MM.1S (cell line): ENCODE data around the gene SPO11.

Experiments
- CTCF ChIP-seq: fragments of 300-600 bp; sonication (generic); IDR thresholded peaks from 2 replicates; pipeline ENCODE4 v1.5.1; 2016; ENCODE audit warnings: antibody characterized with exemption, low read length, mixed read lengths
- EZH2 ChIP-seq: fragments of 300-600 bp; sonication (generic); optimal IDR thresholded peaks from 2 replicates; pipeline ENCODE3; 2017; ENCODE audit warnings: low read depth, mild to moderate bottlenecking, antibody characterized with exemption, low read length, mixed read lengths
- EZH2phosphoT487 ChIP-seq: fragments of 300-600 bp; sonication (generic); IDR thresholded peaks from 2 replicates; pipeline ENCODE4 v1.6.1; 2018; ENCODE audit warnings: antibody characterized with exemption, low read length

DNA sequence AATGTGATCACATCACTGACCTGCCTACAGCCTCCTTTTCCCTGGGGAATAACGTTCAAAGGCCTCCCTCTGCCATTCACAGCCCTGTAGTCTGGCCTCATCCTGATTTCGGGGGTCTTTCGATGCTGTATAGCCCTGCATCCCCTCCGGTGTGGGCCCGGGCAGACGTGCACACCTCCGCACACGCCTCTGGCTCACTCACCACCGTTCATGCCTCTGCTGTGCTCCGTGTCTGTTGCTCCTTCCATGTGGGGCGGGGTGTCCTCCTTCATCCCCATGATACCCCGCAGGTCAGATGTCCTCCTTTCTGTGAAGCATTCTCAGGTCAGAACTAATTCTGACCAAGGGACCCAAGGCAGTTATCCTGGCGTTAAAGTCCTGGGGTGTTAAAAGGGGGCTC, 47.7 kb downstream of the SPO11 start:
- no peak for TF ChIP-seq CTCF
- TF ChIP-seq EZH2 = no peak
- no peak for TF ChIP-seq EZH2phosphoT487
